ENCODE data around the gene SLC9A9.

- no peak for TF ChIP-seq POLR2AphosphoS5 (IDR thresholded peaks at IDR 0.05)
- no peak for TF ChIP-seq POLR2A (IDR thresholded peaks at IDR 0.05; ENCODE audit: low read depth)
Observed at GRCh38 chr3:143634991-143635390, 213.3 kb downstream of the SLC9A9 start.

All from esophagus muscularis mucosa (tissue), 2 donors.